ENCODE results near the gene HMGN1. TPM values are rescaled to one million over a fixed set of nuclear protein-coding genes. Genes with fewer than 3 reads are reported as not detected.

HMGN1 gene
- total RNA-seq, 1 donor from 2014 or later, result 198 TPM

- DNase-seq (ENCODE audit: low spot score), result no peak
These were observed 41.4 kb downstream of the HMGN1 start for GRCh38 chr21:39307466-39307865.

GRCh38 chr21:39300587-39300986 lies 48.3 kb downstream of the HMGN1 start:
- no peak for DNase-seq (ENCODE audit: low spot score)

GRCh38 chr21:39296891-39297290 lies 52.0 kb downstream of the HMGN1 start:
- DNase-seq (ENCODE audit: low spot score), result no peak

Other genes starting within 250 kb of the HMGN1 start
- 27.2 TPM for gene PSMG1, start 165.6 kb downstream of the HMGN1 start, total RNA-seq (ENCODE audit: insufficient read depth, low replicate concordance)
- 97.0 TPM for gene BRWD1, start 35.5 kb downstream of the HMGN1 start, total RNA-seq (ENCODE audit: insufficient read depth, low replicate concordance)
- 19.7 TPM for gene LCA5L, start 96.7 kb upstream of the HMGN1 start, total RNA-seq (ENCODE audit: insufficient read depth, low replicate concordance)
- gene SH3BGR, start 102.9 kb upstream of the HMGN1 start, total RNA-seq (ENCODE audit: insufficient read depth, low replicate concordance), result 15.2 TPM